NCI-H345 treated with DMSO at 0.1 percent for 48 hours (cell line): ENCODE measurements around the gene ETNK1.
"Not testable (repeated sequence)": the region's sequence is repeated elsewhere in the genome, so short reads cannot be mapped to it uniquely, and the experiment has no call there.

Experiments used
- DNase-seq: peaks from one replicate; lab custom pipeline; 2025; ENCODE audit not compliant: unreplicated experiment; lab: John Stamatoyannopoulos, UW

ETNK1 gene

GRCh38 chr12:22624870-22625761 is at the start of gene ETNK1:
TSS of gene ETNK1 (plus strand) at chr12:22625171. CDS start at chr12:22625431, 260 bp downstream.
- peak; percentile 62 for DNase-seq

GRCh38 chr12:22576065-22576464 is 48.9 kb upstream of the ETNK1 start:
- DNase-seq = no peak

- DNase-seq = no peak
Measured at GRCh38 chr12:22576473-22576872, 48.5 kb upstream of the ETNK1 start.

- DNase-seq = no peak
Measured at GRCh38 chr12:22577667-22578066, 47.3 kb upstream of the ETNK1 start.

- no peak for DNase-seq
Measured at GRCh38 chr12:22578328-22578727, 46.6 kb upstream of the ETNK1 start.

- no peak for DNase-seq
Measured at GRCh38 chr12:22588817-22589216, 36.2 kb upstream of the ETNK1 start.

GRCh38 chr12:22593864-22594263 is 31.1 kb upstream of the ETNK1 start:
- DNase-seq = no peak

GRCh38 chr12:22597539-22597938 is 27.4 kb upstream of the ETNK1 start:
- not testable (repeated sequence) for DNase-seq

GRCh38 chr12:22598141-22598762 is 26.7 kb upstream of the ETNK1 start:
- DNase-seq = no peak

- no peak for DNase-seq
Measured at GRCh38 chr12:22598763-22599161, 26.2 kb upstream of the ETNK1 start.

GRCh38 chr12:22600181-22600580 is 24.8 kb upstream of the ETNK1 start:
- DNase-seq = no peak

GRCh38 chr12:22609501-22609900 is 15.5 kb upstream of the ETNK1 start:
- no peak for DNase-seq

- DNase-seq = no peak
Measured at GRCh38 chr12:22610131-22610530, 14.8 kb upstream of the ETNK1 start.

GRCh38 chr12:22612822-22613221 is 12.1 kb upstream of the ETNK1 start:
- not testable (repeated sequence) for DNase-seq

- no peak for DNase-seq
Measured at GRCh38 chr12:22615963-22616501, 8.9 kb upstream of the ETNK1 start.

- DNase-seq = no peak
Measured at GRCh38 chr12:22617630-22618029, 7.3 kb upstream of the ETNK1 start.

GRCh38 chr12:22624548-22624869 is 462 bp upstream of the ETNK1 start:
- DNase-seq = no peak

- DNase-seq = peak; percentile 33
Measured at GRCh38 chr12:22625762-22626294, 857 bp downstream of the ETNK1 start.

- DNase-seq = no peak
Measured at GRCh38 chr12:22626406-22626805, 1.4 kb downstream of the ETNK1 start.

GRCh38 chr12:22627371-22627770 is 2.4 kb downstream of the ETNK1 start:
- no peak for DNase-seq

- no peak for DNase-seq
Measured at GRCh38 chr12:22628228-22628627, 3.3 kb downstream of the ETNK1 start.

GRCh38 chr12:22631863-22632463 is 7.0 kb downstream of the ETNK1 start:
- no peak for DNase-seq
